Right lobe of liver (tissue), 6 donors: ENCODE data around the gene DDR2. TPM values are rescaled to one million over a fixed set of nuclear protein-coding genes. Genes with fewer than 3 reads are reported as not detected.
A peak's percentile ranks its signal among the peaks of the same experiment; 100 is the strongest.
"Not testable (repeated sequence)": the region's sequence is repeated elsewhere in the genome, so short reads cannot be mapped to it uniquely, and the experiment has no call there.

Source experiments
- ATAC-seq, 4 donors: fragments of 200-7000 bp; cut with Tn5 transposase; one replicate each; pipeline ENCODE4 v1.9.1; 2020; ENCODE audit warnings: mild to moderate bottlenecking in 4 of 4, moderate library complexity in 4 of 4
- DNase-seq, 3 donors: peaks; one replicate each; pipeline ENCODE4 v3.0.0-alpha.2; 2020
- H3K27ac ChIP-seq, 3 donors: fragments of 200-600 bp; one replicate each; pipeline ENCODE4 v1.8.0; 2022
- H3K27me3 ChIP-seq, 2 donors: fragments of 200-600 bp; one replicate each; pipeline ENCODE4 v1.8.0; 2022
- H3K36me3 ChIP-seq, 4 donors: fragments of 200-600 bp; sonication (generic) in 1 of 4; one replicate each; pipeline versions ENCODE4 v1.5.1 to v1.8.0; 2017 to 2022; ENCODE audit warnings: control low read depth in 1 of 4
- H3K4me1 ChIP-seq, 4 donors: fragments of 200-600 bp; sonication (generic) in 1 of 4; one replicate each; pipeline versions ENCODE4 v1.5.1 to v1.8.0; 2017 to 2022; ENCODE audit warnings: control low read depth in 1 of 4
- H3K4me3 ChIP-seq, 3 donors: fragments of 200-600 bp; one replicate each; pipeline ENCODE4 v1.8.0; 2022
- H3K9me3 ChIP-seq, 4 donors: fragments of 200-600 bp; sonication (generic) in 1 of 4; one replicate each; pipeline versions ENCODE4 v1.5.1 to v1.8.0; 2017 to 2022; ENCODE audit warnings: control low read depth in 1 of 4
- CTCF ChIP-seq, 4 donors: fragments of 200-600 bp in 3 of 4; fragments of 450-650 bp in 1 of 4; IDR thresholded peaks; one replicate each; pipeline versions ENCODE4 v1.5.1 to v1.8.0; 2016 to 2022; ENCODE audit warnings: antibody characterized with exemption in 4 of 4, mild to moderate bottlenecking in 2 of 4
- POLR2A ChIP-seq: fragments of 450-650 bp; IDR thresholded peaks from one replicate; pipeline ENCODE4 v1.6.1; 2017; ENCODE audit warnings: antibody characterized with exemption, mild to moderate bottlenecking
- WGBS: methylation state at CpG from one replicate; pipeline ENCODE4 v1.1.6; 2018; ENCODE audit warnings: low coverage, low lambda C conversion rate; ENCODE audit not compliant: insufficient coverage; ENCODE audit errors: missing lambda C conversion rate; 5-methylcytosine and 5-hydroxymethylcytosine counted together
- intact Hi-C, 2 donors: fragments of 100-400 bp; cut with DNase I; formaldehyde crosslinking; loops; one replicate each; pipeline versions ENCODE4 v1.11.2 to v1.14.1; 2022
- total RNA-seq, 6 experiments: library from RNA; depleted of rRNA in 2 of 6; stranded (reverse); fragments of >200 nt in 2 of 6; fragmentation: NEBNext Ultra II Directional in 3 of 6; extraction: Animal tissue kit (Norgen Biotek cat#: 25700) in 3 of 6; gene quantifications; one replicate each; pipeline versions ENCODE4 v1.1.0 to v1.2.4, GENCODE V29; 2016 to 2023
- donor health status: DM: no; HTN: yes; CAD: no.
- donor health status: DM: no; HTN: no; CAD: no.
- donor health status: DM: no; HTN: no; CAD: no.
- donor health status: DM: no; HTN: yes; CAD: no.
- donor health status: DM: no; HTN: yes; CAD: no.

Gene DDR2
- total RNA-seq, 6 experiments from 2014 or later = 2.7 to 4.7 (median 3.1) TPM

DNA sequence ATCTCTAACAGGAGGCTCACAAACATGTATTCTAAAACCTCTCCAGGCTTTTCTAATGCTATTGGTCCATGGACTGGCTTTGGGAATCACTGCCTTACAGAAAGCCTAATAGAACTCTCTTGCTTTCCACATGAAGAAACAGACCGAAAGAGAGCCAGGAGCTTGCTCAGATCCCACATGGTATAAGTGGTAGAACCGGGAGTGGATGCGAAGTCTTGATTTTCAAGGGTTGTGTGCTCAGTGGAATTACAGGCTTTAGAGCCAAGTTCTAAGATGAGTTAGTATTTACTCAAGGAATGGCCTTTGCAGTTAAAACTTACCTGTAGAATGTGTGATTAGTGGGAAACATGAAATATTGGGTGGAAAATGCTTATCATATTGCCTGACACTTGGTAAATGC lies 103.9 kb downstream of the DDR2 start:
- Histone ChIP-seq H3K4me3 (no peak overlapping the region), H3K36me3 (no peaks in the 10 kb centered on the region), H3K27ac (no peak overlapping the region), H3K9me3 (no peaks in the 10 kb centered on the region), H3K27me3 (no peaks in the 10 kb centered on the region), H3K4me1 (peaks cover 0 to 16% (median 0%) of the 10 kb centered on the region in 4 donors)
- WGBS = 94% methylated on average over 3 of the region's 3 CpGs
- intact Hi-C loops = no loop called here
- ATAC-seq (no peak), DNase-seq (no peak)
- no peak for TF ChIP-seq POLR2A
- no peak for TF ChIP-seq CTCF (IDR thresholded peaks at IDR 0.05)

DNA sequence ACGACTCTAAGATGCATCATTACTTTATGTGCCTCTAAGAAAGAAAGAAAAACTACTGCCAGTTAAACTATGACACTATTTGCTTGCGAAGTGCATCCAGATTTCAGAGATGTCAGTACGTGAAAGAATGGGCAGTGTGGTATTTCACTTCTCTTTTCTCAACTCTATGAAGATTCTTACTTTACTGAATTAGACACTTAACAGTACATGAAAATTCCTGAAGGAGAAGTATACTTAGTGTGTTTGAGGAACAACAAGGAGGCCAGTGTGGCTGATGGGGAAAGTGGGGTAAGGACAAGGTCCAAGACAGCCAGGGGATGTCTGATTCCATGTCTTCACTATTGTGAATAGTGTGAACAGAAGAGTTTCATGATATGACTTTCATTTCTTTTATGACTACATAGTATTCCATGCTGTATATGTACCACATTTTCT lies 104.4 kb downstream of the DDR2 start:
- TF ChIP-seq POLR2A (no peak), CTCF (IDR thresholded peaks at IDR 0.05) (no peak)
- Histone ChIP-seq H3K4me1 (peaks cover 0 to 19% (median 0%) of the 10 kb centered on the region in 4 donors), H3K27me3 (no peaks in the 10 kb centered on the region), H3K27ac (no peak overlapping the region), H3K36me3 (no peaks in the 10 kb centered on the region), H3K4me3 (no peak overlapping the region), H3K9me3 (no peaks in the 10 kb centered on the region)
- DNase-seq = no peak
- 80% methylated on average over 3 of the region's 3 CpGs for WGBS
- intact Hi-C loops = no loop called here
- ATAC-seq = no peak

DNA sequence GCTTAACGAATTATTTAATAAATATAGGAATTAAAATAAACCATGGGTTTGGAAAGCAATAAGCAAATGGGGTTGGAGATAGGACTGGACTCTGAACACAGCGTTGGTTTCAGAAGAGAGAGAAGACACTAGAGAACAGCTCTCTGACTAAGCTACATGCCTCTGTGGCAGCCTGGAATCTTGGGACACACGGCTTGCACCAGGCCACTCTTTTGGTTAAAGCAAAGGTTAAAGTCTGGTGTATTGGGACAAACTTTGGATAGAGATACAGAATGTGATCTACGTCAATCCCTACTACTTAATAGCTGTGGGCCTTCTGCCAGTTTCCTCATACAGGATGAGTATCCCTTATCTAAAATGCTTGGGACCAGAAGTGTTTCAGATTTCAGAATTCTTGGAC lies 108.5 kb downstream of the DDR2 start:
- TF ChIP-seq POLR2A = no peak
- no peak for TF ChIP-seq CTCF (IDR thresholded peaks at IDR 0.05)
- peak; percentile 56 to 83 (median 78) for DNase-seq
- Histone ChIP-seq H3K36me3 (no peaks in the 10 kb centered on the region), H3K27ac (peak overlapping the region; percentile 30 to 88 (median 82)), H3K4me3 (no peak overlapping the region), H3K9me3 (no peaks in the 10 kb centered on the region), H3K27me3 (no peaks in the 10 kb centered on the region), H3K4me1 (peaks cover 0 to 16% (median 0%) of the 10 kb centered on the region in 4 donors)
- intact Hi-C loops = no loop called here
- WGBS = 17% methylated on average over 4 of the region's 4 CpGs
- peak; percentile 93 to 99 (median 97) for ATAC-seq

- WGBS = 29% methylated on average over 2 of the region's 2 CpGs
- no peak overlapping the region for H3K4me3 ChIP-seq
- no peaks in the 10 kb centered on the region for H3K36me3 ChIP-seq
- DNase-seq (peak in 1 of 3 donors; percentile 51), ATAC-seq (peak; percentile 42 to 68 (median 56))
- TF ChIP-seq POLR2A = no peak
- no peak for TF ChIP-seq CTCF (IDR thresholded peaks at IDR 0.05)
- peaks cover 0 to 21% (median 0%) of the 10 kb centered on the region in 4 donors for H3K4me1 ChIP-seq
- no peaks in the 10 kb centered on the region for H3K9me3 ChIP-seq
- no peaks in the 10 kb centered on the region for H3K27me3 ChIP-seq
- intact Hi-C loops = no loop called here
- H3K27ac ChIP-seq = peak overlapping the region; percentile 43 to 88 (median 51)
Observed at GRCh38 chr1:162741574-162741973, 109.3 kb downstream of the DDR2 start.

DNA sequence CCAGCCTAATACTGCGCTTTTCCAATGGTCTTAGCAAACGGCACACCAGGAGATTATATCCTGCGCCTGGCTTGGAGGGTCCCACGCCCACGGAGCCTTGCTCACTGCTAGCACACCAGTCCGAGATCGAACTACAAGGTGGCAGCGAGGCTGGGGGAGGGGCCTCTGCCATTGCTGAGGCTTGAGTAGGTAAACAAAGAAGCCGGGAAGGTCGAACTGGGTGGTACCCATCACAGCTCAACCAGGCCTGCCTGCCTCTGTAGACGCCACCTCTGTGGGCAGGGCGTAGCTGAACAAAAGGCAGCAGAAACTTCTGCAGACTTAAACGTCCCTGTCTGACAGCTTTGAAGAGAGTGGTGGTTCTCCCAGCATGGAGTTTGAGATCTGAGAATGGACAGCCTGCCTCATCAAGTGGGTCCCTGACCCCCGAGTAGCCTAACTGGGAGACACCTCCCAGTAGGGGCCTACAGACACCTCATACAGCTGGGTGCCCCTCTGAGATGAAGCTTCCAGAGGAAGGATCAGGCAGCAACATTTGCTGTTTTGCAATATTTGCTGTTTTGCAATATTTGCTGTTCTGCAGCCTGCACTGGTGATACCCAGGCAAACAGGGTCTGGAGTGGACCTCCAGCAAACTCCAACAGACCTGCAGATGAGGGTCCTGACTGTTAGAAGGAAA lies 114.1 kb downstream of the DDR2 start:
- H3K9me3 ChIP-seq, intact Hi-C loops, H3K4me3 ChIP-seq, H3K27me3 ChIP-seq, H3K36me3 ChIP-seq: not testable (repeated sequence)
- 46% methylated on average over 5 of the region's 14 CpGs for WGBS
- Histone ChIP-seq H3K4me1 (peaks cover 0 to 10% (median 0%) of the 10 kb centered on the region in 4 donors), H3K27ac (peak overlapping the region in 2 of 3 donors; percentile 84 to 91)
- peak; percentile 80 to 93 (median 87) for ATAC-seq
- DNase-seq = peak in 2 of 3 donors; percentile 58 to 75
